Measurements from ENCODE around the gene SLC18A3.

DNA sequence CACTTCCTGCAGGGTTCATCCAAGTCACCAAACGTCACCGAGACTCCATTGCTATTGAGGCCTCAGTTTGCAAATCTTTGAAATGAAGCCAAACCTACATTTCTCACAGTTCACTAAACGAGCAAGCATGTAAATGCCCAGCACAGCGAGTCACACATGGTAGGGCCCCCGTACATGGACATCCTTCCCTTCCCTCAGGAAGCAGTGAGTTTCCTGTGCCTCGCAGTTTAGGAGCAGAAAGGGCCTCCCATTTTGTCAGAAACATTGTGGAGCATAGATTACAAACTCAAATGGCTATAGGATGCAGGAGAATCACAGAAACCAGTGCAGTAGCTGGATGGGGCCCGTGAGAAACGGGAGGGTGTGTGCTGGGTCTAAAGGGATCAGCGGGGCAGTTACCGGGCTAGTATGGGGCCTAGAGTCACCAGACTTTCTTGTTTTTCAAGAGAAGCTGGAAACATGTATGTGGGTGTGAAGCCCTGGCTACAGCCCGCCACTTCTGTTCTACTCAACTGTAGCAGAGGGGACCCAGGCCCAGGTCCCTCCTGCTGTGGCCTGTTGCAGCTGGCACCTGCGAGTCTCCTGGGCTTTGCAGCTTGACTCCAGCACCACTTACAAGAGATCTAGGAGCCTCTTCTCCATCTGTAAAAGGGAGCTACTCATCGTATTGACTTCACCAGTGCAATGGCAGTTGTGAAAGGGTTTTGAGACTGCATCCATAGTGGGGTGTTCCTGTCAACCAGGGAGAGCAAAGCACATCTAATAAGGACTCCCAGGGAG, 14.2 kb upstream of the SLC18A3 start:
- TF ChIP-seq, protein P1, sequence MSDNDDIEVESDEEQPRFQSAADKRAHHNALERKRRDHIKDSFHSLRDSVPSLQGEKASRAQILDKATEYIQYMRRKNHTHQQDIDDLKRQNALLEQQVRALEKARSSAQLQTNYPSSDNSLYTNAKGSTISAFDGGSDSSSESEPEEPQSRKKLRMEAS (IDR thresholded peaks at IDR 0.05; ENCODE audit: low read depth) = no peak
- TF ChIP-seq, protein P2, sequence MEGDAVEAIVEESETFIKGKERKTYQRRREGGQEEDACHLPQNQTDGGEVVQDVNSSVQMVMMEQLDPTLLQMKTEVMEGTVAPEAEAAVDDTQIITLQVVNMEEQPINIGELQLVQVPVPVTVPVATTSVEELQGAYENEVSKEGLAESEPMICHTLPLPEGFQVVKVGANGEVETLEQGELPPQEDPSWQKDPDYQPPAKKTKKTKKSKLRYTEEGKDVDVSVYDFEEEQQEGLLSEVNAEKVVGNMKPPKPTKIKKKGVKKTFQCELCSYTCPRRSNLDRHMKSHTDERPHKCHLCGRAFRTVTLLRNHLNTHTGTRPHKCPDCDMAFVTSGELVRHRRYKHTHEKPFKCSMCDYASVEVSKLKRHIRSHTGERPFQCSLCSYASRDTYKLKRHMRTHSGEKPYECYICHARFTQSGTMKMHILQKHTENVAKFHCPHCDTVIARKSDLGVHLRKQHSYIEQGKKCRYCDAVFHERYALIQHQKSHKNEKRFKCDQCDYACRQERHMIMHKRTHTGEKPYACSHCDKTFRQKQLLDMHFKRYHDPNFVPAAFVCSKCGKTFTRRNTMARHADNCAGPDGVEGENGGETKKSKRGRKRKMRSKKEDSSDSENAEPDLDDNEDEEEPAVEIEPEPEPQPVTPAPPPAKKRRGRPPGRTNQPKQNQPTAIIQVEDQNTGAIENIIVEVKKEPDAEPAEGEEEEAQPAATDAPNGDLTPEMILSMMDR (IDR thresholded peaks at IDR 0.05) = no peak
- TF ChIP-seq POLR2AphosphoS5 (IDR thresholded peaks at IDR 0.05; ENCODE audit: low read depth, low read length) (no peak), MXI1 (IDR thresholded peaks at IDR 0.05; ENCODE audit: low read depth, low read length) (no peak), RAD21 (IDR thresholded peaks at IDR 0.05; ENCODE audit: low read length) (no peak), EP300 (IDR thresholded peaks at IDR 0.05; ENCODE audit: borderline replicate concordance in 1 of 2, low read depth in 1 of 2, low read length in 1 of 2) (no peak), NRF1 (IDR thresholded peaks at IDR 0.05; ENCODE audit: low read depth, low read length) (no peak), TAF1 (IDR thresholded peaks at IDR 0.05; ENCODE audit: borderline replicate concordance, low read depth, low read length) (no peak), RXRA (IDR thresholded peaks at IDR 0.05; ENCODE audit: borderline replicate concordance, low read depth) (no peak), RFX5 (IDR thresholded peaks at IDR 0.05; ENCODE audit: low read length) (no peak), EZH2phosphoT487 (IDR thresholded peaks at IDR 0.05; ENCODE audit: borderline replicate concordance, low read depth) (no peak), TEAD4 (IDR thresholded peaks at IDR 0.05; ENCODE audit: borderline replicate concordance, insufficient read depth) (no peak)
- TF ChIP-seq, protein P3, sequence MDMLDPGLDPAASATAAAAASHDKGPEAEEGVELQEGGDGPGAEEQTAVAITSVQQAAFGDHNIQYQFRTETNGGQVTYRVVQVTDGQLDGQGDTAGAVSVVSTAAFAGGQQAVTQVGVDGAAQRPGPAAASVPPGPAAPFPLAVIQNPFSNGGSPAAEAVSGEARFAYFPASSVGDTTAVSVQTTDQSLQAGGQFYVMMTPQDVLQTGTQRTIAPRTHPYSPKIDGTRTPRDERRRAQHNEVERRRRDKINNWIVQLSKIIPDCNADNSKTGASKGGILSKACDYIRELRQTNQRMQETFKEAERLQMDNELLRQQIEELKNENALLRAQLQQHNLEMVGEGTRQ (IDR thresholded peaks at IDR 0.05; ENCODE audit: borderline replicate concordance, low read depth, low read length) = no peak
- TF ChIP-seq, protein P4, sequence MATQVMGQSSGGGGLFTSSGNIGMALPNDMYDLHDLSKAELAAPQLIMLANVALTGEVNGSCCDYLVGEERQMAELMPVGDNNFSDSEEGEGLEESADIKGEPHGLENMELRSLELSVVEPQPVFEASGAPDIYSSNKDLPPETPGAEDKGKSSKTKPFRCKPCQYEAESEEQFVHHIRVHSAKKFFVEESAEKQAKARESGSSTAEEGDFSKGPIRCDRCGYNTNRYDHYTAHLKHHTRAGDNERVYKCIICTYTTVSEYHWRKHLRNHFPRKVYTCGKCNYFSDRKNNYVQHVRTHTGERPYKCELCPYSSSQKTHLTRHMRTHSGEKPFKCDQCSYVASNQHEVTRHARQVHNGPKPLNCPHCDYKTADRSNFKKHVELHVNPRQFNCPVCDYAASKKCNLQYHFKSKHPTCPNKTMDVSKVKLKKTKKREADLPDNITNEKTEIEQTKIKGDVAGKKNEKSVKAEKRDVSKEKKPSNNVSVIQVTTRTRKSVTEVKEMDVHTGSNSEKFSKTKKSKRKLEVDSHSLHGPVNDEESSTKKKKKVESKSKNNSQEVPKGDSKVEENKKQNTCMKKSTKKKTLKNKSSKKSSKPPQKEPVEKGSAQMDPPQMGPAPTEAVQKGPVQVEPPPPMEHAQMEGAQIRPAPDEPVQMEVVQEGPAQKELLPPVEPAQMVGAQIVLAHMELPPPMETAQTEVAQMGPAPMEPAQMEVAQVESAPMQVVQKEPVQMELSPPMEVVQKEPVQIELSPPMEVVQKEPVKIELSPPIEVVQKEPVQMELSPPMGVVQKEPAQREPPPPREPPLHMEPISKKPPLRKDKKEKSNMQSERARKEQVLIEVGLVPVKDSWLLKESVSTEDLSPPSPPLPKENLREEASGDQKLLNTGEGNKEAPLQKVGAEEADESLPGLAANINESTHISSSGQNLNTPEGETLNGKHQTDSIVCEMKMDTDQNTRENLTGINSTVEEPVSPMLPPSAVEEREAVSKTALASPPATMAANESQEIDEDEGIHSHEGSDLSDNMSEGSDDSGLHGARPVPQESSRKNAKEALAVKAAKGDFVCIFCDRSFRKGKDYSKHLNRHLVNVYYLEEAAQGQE (IDR thresholded peaks at IDR 0.05; ENCODE audit: low read depth, low read length) = no peak
